ENCODE results near the gene C11orf24. TPM values are rescaled to one million over a fixed set of nuclear protein-coding genes. Genes with fewer than 3 reads are reported as not detected.

The C11orf24 gene
- total and polyA plus RNA-seq, 10 of the 15 experiments (the other 5 are each of a cell fraction or from before 2014, with no cell fraction given) = 4.3 to 104 (median 41.4) TPM

DNA sequence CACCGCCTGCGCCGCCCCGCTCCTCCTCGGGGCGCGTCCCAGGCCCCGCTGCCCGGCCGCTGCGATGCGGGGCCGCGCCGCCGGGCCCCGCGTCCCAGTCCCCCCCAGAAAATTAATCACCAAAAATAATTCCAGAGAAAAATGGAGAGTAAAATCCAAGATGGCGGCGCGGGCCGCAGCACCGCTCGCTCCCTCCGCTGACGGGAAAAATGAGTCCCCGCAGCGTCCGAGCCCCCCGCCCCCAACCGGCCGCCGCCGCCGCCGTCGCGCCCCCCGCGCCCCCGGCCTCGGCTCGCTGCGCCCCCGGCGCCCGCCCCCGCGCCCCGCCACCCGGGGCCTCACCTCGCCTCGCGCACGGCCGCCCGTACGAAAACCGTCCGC lies 58.6 kb downstream of the C11orf24 start, which contains the start of gene KMT5B (continued):
- TF ChIP-seq, protein P1, sequence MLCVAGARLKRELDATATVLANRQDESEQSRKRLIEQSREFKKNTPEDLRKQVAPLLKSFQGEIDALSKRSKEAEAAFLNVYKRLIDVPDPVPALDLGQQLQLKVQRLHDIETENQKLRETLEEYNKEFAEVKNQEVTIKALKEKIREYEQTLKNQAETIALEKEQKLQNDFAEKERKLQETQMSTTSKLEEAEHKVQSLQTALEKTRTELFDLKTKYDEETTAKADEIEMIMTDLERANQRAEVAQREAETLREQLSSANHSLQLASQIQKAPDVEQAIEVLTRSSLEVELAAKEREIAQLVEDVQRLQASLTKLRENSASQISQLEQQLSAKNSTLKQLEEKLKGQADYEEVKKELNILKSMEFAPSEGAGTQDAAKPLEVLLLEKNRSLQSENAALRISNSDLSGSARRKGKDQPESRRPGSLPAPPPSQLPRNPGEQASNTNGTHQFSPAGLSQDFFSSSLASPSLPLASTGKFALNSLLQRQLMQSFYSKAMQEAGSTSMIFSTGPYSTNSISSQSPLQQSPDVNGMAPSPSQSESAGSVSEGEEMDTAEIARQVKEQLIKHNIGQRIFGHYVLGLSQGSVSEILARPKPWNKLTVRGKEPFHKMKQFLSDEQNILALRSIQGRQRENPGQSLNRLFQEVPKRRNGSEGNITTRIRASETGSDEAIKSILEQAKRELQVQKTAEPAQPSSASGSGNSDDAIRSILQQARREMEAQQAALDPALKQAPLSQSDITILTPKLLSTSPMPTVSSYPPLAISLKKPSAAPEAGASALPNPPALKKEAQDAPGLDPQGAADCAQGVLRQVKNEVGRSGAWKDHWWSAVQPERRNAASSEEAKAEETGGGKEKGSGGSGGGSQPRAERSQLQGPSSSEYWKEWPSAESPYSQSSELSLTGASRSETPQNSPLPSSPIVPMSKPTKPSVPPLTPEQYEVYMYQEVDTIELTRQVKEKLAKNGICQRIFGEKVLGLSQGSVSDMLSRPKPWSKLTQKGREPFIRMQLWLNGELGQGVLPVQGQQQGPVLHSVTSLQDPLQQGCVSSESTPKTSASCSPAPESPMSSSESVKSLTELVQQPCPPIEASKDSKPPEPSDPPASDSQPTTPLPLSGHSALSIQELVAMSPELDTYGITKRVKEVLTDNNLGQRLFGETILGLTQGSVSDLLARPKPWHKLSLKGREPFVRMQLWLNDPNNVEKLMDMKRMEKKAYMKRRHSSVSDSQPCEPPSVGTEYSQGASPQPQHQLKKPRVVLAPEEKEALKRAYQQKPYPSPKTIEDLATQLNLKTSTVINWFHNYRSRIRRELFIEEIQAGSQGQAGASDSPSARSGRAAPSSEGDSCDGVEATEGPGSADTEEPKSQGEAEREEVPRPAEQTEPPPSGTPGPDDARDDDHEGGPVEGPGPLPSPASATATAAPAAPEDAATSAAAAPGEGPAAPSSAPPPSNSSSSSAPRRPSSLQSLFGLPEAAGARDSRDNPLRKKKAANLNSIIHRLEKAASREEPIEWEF (IDR thresholded peaks at IDR 0.05; ENCODE audit: insufficient replicate concordance, low read depth, low read length) = no peak
- TF ChIP-seq SIN3A (IDR thresholded peaks at IDR 0.05; ENCODE audit: low read depth, low read length) (no peak), SP1 (IDR thresholded peaks at IDR 0.05; ENCODE audit: low read depth, low read length) (no peak), HDAC2 (IDR thresholded peaks at IDR 0.05) (no peak), MEF2A (IDR thresholded peaks at IDR 0.05; ENCODE audit: insufficient read depth, low read depth, low read length) (no peak), POU2F2 (IDR thresholded peaks at IDR 0.05; ENCODE audit: borderline replicate concordance, low read depth, low read length) (no peak), TAF1 (IDR thresholded peaks at IDR 0.05; ENCODE audit: borderline replicate concordance, low read depth, low read length) (peak; percentile 55; the same call in 1 of the 2 replicates), NFIC (IDR thresholded peaks at IDR 0.05; ENCODE audit: low read depth, low read length) (no peak), MEF2B (IDR thresholded peaks at IDR 0.05; ENCODE audit: partially characterized antibody, poor library complexity, severe bottlenecking) (no peak), EED (IDR thresholded peaks at IDR 0.05; ENCODE audit: low read depth) (no peak), NBN (IDR thresholded peaks at IDR 0.05) (no peak), CREB1 (IDR thresholded peaks at IDR 0.05; ENCODE audit: low read depth) (0 out of 2 replicates have a peak, but pooled peaks have one; percentile 21), HDGF (IDR thresholded peaks at IDR 0.05) (no peak), DPF2 (IDR thresholded peaks at IDR 0.05) (no peak)
- TF ChIP-seq, protein P2, sequence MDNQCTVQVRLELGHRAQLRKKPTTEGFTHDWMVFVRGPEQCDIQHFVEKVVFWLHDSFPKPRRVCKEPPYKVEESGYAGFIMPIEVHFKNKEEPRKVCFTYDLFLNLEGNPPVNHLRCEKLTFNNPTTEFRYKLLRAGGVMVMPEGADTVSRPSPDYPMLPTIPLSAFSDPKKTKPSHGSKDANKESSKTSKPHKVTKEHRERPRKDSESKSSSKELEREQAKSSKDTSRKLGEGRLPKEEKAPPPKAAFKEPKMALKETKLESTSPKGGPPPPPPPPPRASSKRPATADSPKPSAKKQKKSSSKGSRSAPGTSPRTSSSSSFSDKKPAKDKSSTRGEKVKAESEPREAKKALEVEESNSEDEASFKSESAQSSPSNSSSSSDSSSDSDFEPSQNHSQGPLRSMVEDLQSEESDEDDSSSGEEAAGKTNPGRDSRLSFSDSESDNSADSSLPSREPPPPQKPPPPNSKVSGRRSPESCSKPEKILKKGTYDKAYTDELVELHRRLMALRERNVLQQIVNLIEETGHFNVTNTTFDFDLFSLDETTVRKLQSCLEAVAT (IDR thresholded peaks at IDR 0.05) = no peak
- TF ChIP-seq, protein P3, sequence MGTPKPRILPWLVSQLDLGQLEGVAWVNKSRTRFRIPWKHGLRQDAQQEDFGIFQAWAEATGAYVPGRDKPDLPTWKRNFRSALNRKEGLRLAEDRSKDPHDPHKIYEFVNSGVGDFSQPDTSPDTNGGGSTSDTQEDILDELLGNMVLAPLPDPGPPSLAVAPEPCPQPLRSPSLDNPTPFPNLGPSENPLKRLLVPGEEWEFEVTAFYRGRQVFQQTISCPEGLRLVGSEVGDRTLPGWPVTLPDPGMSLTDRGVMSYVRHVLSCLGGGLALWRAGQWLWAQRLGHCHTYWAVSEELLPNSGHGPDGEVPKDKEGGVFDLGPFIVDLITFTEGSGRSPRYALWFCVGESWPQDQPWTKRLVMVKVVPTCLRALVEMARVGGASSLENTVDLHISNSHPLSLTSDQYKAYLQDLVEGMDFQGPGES (IDR thresholded peaks at IDR 0.05) = no peak
- TF ChIP-seq, protein P4, sequence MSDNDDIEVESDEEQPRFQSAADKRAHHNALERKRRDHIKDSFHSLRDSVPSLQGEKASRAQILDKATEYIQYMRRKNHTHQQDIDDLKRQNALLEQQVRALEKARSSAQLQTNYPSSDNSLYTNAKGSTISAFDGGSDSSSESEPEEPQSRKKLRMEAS (IDR thresholded peaks at IDR 0.05; ENCODE audit: low read depth, low read length) = no peak
